HL-60/S4 treated with retinoic acid at 250 ng/mL for 4 days and 3 days (cell line): ENCODE data around the gene AMOTL2.

Experiments
- in situ Hi-C: fragments of 300-500 bp; cut with MboI; formaldehyde crosslinking; loops from 2 replicates; pipeline ENCODE4 v1.7.0; 2022; ENCODE audit warnings: low sequenced_read_pairs

AMOTL2 gene

GRCh38 chr3:134353831-134354611 lies 20.2 kb downstream of the AMOTL2 start:
- in situ Hi-C loops, result no loop called here

- in situ Hi-C loops, result no loop called here
These were observed 20.9 kb downstream of the AMOTL2 start for GRCh38 chr3:134353171-134353825.

GRCh38 chr3:134352031-134352671 lies 22.1 kb downstream of the AMOTL2 start:
- in situ Hi-C loops, result no loop called here

- in situ Hi-C loops, result no loop called here
These were observed 22.8 kb downstream of the AMOTL2 start for GRCh38 chr3:134351427-134351826.

DNA sequence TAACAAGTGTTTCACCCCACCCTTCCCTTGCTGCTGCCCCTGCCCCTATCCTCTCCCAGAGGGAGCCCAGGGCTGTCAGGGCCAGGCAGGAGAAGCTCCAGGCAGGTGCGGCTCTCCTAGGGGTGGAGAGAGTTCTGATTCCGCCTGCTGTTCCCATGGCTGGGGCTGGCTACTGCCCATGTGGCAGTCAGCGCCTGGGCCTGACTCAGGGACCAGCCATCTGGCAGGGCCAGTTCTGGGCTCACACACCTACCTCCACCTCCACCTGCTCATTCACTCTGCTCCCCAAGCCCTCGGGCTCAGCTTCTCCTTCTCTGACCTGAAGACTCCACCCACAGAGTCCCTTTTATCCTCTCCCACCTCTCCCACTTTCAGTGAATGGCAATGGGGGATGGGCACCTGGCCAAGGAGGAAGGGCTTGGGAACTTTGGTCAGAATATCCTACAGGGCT lies 23.4 kb downstream of the AMOTL2 start:
- in situ Hi-C loops, result no loop called here

DNA sequence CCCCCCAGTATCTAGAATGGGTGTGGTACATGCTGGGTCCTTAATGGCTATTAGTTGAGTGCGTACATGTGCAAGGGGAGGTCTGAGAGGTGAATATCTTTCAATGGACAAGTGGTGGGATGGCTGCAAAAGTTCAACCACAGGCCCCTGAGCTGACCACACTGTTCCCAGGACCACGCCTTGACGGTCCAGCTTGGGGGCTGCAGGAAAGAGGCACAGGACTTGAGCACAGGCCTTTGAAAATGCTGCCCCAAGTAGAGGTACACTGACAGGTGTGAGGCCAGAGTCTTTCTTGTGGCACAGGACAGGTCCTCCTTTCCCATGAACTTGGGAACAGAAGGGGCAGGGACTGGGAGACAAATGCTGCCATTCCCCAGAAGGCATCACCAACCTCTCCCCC lies 24.0 kb downstream of the AMOTL2 start:
- in situ Hi-C loops, result no loop called here

- in situ Hi-C loops, result no loop called here
These were observed 25.7 kb downstream of the AMOTL2 start for GRCh38 chr3:134348524-134348923.

- in situ Hi-C loops, result no loop called here
These were observed 26.7 kb downstream of the AMOTL2 start for GRCh38 chr3:134347551-134347950.

GRCh38 chr3:134346744-134347143 lies 27.5 kb downstream of the AMOTL2 start:
- in situ Hi-C loops, result no loop called here

DNA sequence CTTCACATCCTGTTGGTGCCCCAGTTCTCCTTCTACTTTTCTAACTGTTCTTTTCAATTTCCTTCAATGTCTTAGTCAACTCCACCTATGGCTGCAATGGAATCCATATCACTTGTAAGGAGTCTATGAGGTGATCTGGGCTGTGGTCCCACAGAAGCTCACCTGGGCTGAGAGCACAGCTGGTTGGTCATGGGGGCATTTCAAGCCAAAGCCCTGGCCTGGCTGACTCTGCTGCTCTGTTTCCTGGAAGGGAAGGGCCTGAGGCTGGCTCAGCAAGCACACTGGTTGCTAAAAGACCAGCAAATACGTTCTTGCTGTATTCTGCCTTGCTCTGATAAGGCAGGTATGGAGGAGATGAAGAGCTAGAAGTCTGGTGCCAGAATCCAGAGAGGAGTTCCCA lies 29.0 kb downstream of the AMOTL2 start:
- in situ Hi-C loops, result no loop called here

GRCh38 chr3:134344560-134344959 lies 29.7 kb downstream of the AMOTL2 start:
- in situ Hi-C loops, result no loop called here

GRCh38 chr3:134342259-134342658 lies 32.0 kb downstream of the AMOTL2 start:
- in situ Hi-C loops, result no loop called here

DNA sequence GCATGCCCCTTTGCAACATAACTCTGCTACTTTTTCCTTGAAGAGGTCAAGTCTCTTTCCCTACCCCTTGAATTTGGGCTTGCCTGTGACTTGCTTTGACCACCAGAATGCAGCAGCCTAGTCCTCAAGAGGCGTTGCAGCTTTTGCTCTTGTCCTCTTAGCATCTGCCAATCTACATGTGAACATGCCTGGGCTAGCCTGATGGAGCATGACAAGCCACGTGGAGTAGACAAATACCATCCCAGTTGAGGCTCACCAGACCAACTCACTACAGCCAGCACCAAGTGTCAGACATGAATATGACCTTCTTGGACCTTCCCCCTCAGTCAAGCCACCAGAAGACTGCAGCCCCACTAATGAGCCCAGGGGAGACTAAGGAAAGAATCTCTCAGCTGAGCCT lies 32.9 kb downstream of the AMOTL2 start:
- in situ Hi-C loops, result no loop called here

DNA sequence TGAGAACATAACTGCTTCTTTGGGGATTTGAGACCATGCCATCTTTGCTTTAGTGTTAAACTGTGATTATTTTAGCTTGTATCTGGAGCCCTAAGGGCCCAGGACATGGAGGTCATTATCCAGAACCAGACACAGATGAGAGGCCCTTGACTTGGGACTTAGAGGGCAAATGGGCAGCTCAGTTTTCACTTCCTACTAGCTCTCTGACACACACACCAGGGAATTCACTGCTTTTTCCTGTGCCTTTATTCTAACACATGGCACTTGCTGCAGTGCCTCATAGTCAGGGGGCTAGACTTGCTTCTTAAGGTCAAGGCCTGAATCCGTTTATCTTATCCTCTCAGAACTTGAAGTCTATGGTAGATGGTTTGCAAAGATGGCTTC lies 33.3 kb downstream of the AMOTL2 start:
- in situ Hi-C loops, result no loop called here

- in situ Hi-C loops, result no loop called here
These were observed 33.8 kb downstream of the AMOTL2 start for GRCh38 chr3:134340362-134340981.

- in situ Hi-C loops, result no loop called here
These were observed 34.3 kb downstream of the AMOTL2 start for GRCh38 chr3:134339913-134340312.

DNA sequence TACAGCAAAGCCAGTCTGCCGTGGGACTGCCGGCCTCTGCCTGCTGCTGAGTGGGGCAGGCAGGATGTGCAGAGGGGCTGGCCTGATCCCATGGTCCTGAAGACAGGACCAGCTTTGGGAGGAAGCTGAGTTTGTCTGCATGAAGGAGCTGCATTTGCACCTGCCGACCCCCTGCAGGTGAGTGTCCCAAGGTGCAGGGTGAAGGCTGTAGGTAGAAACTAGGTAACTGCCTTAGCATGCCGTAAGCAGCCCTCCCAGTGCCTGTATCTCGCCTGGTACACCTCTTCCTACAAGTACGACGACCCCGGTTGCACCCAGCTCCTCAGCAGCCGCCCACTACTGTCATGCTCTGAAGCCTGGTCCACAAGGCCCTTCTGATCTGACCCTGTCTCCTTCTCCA lies 34.9 kb downstream of the AMOTL2 start:
- in situ Hi-C loops, result no loop called here

DNA sequence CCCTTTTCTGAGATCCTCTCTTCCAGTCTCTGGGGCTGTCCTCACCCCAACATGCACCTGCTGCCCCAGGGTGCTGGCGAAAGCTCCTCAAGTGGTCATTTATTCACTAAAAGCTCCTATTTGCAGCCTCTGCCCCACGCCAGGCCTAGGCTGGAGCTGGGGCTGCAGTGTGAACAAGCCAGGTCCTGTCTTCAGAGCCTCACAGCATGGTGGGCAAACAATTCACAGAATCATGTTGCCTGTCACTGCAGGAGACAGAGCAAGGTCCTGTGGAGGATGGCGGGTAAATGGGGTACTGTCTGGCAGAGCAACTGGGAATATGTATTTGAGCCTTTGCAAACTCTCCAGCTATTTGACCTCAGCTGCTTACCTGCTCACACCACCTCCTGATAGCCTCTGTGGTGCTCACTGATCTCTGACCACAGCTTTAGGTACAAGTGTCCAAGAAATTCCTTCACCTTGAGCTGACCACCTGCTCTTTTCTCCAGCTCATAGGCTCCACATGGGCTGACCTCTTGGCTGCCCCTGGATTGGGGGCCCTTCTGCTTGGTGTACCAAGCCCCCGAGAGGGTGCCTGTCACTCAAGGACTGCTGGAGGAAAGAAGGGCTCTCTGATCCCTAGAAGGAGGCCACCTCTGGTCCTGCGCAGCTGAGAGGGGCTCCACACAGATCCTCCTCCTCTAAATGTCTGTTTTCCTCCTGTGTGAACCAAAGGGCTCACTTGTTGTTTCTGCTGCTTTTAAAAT lies 35.6 kb downstream of the AMOTL2 start:
- in situ Hi-C loops, result no loop called here

DNA sequence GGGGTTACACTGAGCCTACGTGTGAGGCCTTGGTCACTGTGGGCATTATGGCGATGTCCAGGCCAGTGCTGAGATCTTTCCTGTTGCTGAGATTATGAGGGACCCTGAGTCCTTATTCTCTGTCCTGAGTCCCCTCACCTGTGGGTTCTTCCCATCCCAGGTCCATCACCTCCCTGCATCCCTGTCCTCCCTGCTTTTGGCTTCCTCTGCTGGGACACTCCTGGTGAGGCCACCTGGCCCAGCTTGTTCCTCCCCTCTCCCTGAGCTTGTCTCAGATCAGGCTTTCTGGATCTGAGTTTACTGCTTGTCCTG lies 36.1 kb downstream of the AMOTL2 start:
- in situ Hi-C loops, result no loop called here

DNA sequence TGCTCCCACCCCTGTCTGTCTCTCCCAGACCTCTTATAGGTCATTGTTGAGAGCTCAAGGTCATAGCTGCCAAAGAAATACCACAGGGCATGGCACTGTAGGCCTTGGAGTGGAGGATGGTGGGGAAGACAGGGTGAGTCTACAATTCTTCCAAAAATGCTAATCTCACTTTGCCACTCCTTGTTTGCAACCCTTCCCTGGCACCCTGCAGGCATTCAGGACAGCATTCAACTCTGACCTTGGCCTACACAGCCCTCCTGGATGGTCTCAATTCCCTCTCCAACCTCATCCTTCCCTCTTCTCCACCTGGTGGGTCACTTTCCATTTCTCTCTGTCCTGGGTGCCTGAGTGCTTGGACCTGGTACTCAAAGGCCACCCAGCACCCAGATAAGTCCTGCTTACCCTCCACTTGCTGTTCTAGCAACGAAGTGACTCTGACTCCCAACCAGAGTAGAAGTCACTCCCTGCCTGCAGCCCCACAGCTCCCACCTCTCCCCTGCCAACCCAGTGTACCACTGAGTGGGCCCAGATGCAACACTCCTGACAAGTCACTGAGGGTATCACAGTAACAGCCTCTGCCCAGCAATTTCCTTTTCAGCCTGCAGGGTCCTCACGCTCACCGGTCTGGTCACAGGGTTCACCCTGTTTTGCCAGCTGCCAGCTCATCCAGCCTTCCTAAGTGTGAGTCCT lies 36.6 kb downstream of the AMOTL2 start:
- in situ Hi-C loops, result no loop called here
